ENCODE data around the gene LCN2. TPM values are rescaled to one million over a fixed set of nuclear protein-coding genes. Genes with fewer than 3 reads are reported as not detected.

The LCN2 gene
- total RNA-seq, 1 experiment from 2014 or later: not detected

- CTCF ChIA-PET: interaction anchor here (0.7 kb wide), 1 partner anchor 49 kb away, joined by 3 read pairs; no protein-coding TSS in a partner anchor
- BruUV-seq (replicated peaks): no TSS peak
- no peaks in the 10 kb centered on the region for H3K9me3 ChIP-seq (ENCODE audit: low read depth, low read length, poor library complexity, severe bottlenecking)
- H3K27me3 ChIP-seq (replicated peaks; ENCODE audit: insufficient read depth, low read depth, low read length, poor library complexity): no peaks in the 10 kb centered on the region
- no peak overlapping the region for H3K27ac ChIP-seq (ENCODE audit: low read depth, low read length, poor library complexity, severe bottlenecking)
- intact Hi-C loops (cut with micrococcal nuclease; ENCODE audit: unreplicated experiment): no loop called here
- POLR2A ChIA-PET (ENCODE audit: low non-redundant PET): no interaction called here
- TF ChIP-seq CTCF (conservative IDR thresholded peaks at IDR 0.05; ENCODE audit: low read depth, low read length) (no peak), EZH2 (IDR thresholded peaks at IDR 0.05; ENCODE audit: borderline replicate concordance, low read depth, low read length, poor library complexity, severe bottlenecking) (no peak)
- no peak for DNase-seq (ENCODE audit: low spot score)
- no peaks in the 10 kb centered on the region for H3K4me1 ChIP-seq (ENCODE audit: insufficient read depth, low read length, poor library complexity, severe bottlenecking)
- H3K36me3 ChIP-seq (ENCODE audit: insufficient read depth, low read length, poor library complexity, severe bottlenecking): no peaks in the 10 kb centered on the region
- H3K4me3 ChIP-seq (ENCODE audit: low read depth, low read length, poor library complexity, severe bottlenecking): no peak overlapping the region
Observed at GRCh38 chr9:128143525-128144238, 5.6 kb upstream of the LCN2 start.

- no peaks in the 10 kb centered on the region for H3K9me3 ChIP-seq (ENCODE audit: low read depth, low read length, poor library complexity, severe bottlenecking)
- H3K27me3 ChIP-seq (replicated peaks; ENCODE audit: insufficient read depth, low read depth, low read length, poor library complexity): no peaks in the 10 kb centered on the region
- intact Hi-C loops (cut with micrococcal nuclease; ENCODE audit: unreplicated experiment): no loop called here
- H3K36me3 ChIP-seq (ENCODE audit: insufficient read depth, low read length, poor library complexity, severe bottlenecking): no peaks in the 10 kb centered on the region
- no peak overlapping the region for H3K4me3 ChIP-seq (ENCODE audit: low read depth, low read length, poor library complexity, severe bottlenecking)
- H3K27ac ChIP-seq (ENCODE audit: low read depth, low read length, poor library complexity, severe bottlenecking): no peak overlapping the region
- H3K4me1 ChIP-seq (ENCODE audit: insufficient read depth, low read length, poor library complexity, severe bottlenecking): no peaks in the 10 kb centered on the region
- no peak for DNase-seq (ENCODE audit: low spot score)
- POLR2A ChIA-PET (ENCODE audit: low non-redundant PET): no interaction called here
- TF ChIP-seq EZH2 (IDR thresholded peaks at IDR 0.05; ENCODE audit: borderline replicate concordance, low read depth, low read length, poor library complexity, severe bottlenecking) (no peak), CTCF (conservative IDR thresholded peaks at IDR 0.05; ENCODE audit: low read depth, low read length) (no peak)
- no TSS peak for BruUV-seq (replicated peaks)
- CTCF ChIA-PET: no interaction called here
Observed at GRCh38 chr9:128144239-128145181, 4.7 kb upstream of the LCN2 start.

- Histone ChIP-seq H3K4me1 (ENCODE audit: insufficient read depth, low read length, poor library complexity, severe bottlenecking) (no peaks in the 10 kb centered on the region), H3K27ac (ENCODE audit: low read depth, low read length, poor library complexity, severe bottlenecking) (no peak overlapping the region), H3K4me3 (ENCODE audit: low read depth, low read length, poor library complexity, severe bottlenecking) (no peak overlapping the region), H3K27me3 (replicated peaks; ENCODE audit: insufficient read depth, low read depth, low read length, poor library complexity) (no peaks in the 10 kb centered on the region), H3K36me3 (ENCODE audit: insufficient read depth, low read length, poor library complexity, severe bottlenecking) (no peaks in the 10 kb centered on the region), H3K9me3 (ENCODE audit: low read depth, low read length, poor library complexity, severe bottlenecking) (no peaks in the 10 kb centered on the region)
- no peak for TF ChIP-seq CTCF (conservative IDR thresholded peaks at IDR 0.05; ENCODE audit: low read depth, low read length)
- TF ChIP-seq EZH2 (IDR thresholded peaks at IDR 0.05; ENCODE audit: borderline replicate concordance, low read depth, low read length, poor library complexity, severe bottlenecking): no peak
- no peak for DNase-seq (ENCODE audit: low spot score)
- POLR2A ChIA-PET (ENCODE audit: low non-redundant PET): no interaction called here
- CTCF ChIA-PET: no interaction called here
- intact Hi-C loops (cut with micrococcal nuclease; ENCODE audit: unreplicated experiment): no loop called here
- no TSS peak for BruUV-seq (replicated peaks)
Observed at GRCh38 chr9:128145536-128145935, 3.7 kb upstream of the LCN2 start.
